ENCODE measurements around the gene S100A7. TPM values are rescaled to one million over a fixed set of nuclear protein-coding genes. Genes with fewer than 3 reads are reported as not detected.

The S100A7 gene
- total RNA-seq, 2 donors from 2014 or later = not detected

- H3K36me3 ChIP-seq = no peaks in the 10 kb centered on the region
- H3K4me3 ChIP-seq = no peak overlapping the region
- TF ChIP-seq POLR2A (IDR thresholded peaks at IDR 0.05) (no peak), POLR2AphosphoS5 (IDR thresholded peaks at IDR 0.05) (peak; percentile 77)
- no peaks in the 10 kb centered on the region for H3K9me3 ChIP-seq
- WGBS = 53% methylated on average over 7 of the region's 7 CpGs
- H3K27ac ChIP-seq = peak overlapping the region; percentile 38 to 53
- DNase-seq (ENCODE audit: low spot score) = no peak
- H3K4me1 ChIP-seq (replicated peaks) = no peaks in the 10 kb centered on the region
- intact Hi-C loops (cut with DNase I) = no loop called here
- no peaks in the 10 kb centered on the region for H3K27me3 ChIP-seq (replicated peaks; ENCODE audit: insufficient read depth)
Measured at GRCh38 chr1:153506831-153507413, 46.5 kb upstream of the S100A7 start.

GRCh38 chr1:153506386-153506785 is 45.9 kb upstream of the S100A7 start:
- H3K4me1 ChIP-seq (replicated peaks) = no peaks in the 10 kb centered on the region
- DNase-seq (ENCODE audit: low spot score) = no peak
- intact Hi-C loops (cut with DNase I) = no loop called here
- no peaks in the 10 kb centered on the region for H3K36me3 ChIP-seq
- no peak overlapping the region for H3K27ac ChIP-seq
- no peaks in the 10 kb centered on the region for H3K9me3 ChIP-seq
- no peaks in the 10 kb centered on the region for H3K27me3 ChIP-seq (replicated peaks; ENCODE audit: insufficient read depth)
- H3K4me3 ChIP-seq = no peak overlapping the region
- WGBS = 76% methylated on average over 5 of the region's 5 CpGs
- TF ChIP-seq POLR2A (IDR thresholded peaks at IDR 0.05) (no peak), CTCF (IDR thresholded peaks at IDR 0.05) (no peak), POLR2AphosphoS5 (IDR thresholded peaks at IDR 0.05) (no peak)

- 89% methylated on average over 1 of the region's 1 CpG for WGBS
- TF ChIP-seq CTCF (IDR thresholded peaks at IDR 0.05) = no peak
- TF ChIP-seq POLR2AphosphoS5 (IDR thresholded peaks at IDR 0.05) = no peak
- TF ChIP-seq POLR2A (IDR thresholded peaks at IDR 0.05) = no peak
- H3K36me3 ChIP-seq = no peaks in the 10 kb centered on the region
- intact Hi-C loops (cut with DNase I) = no loop called here
- no peaks in the 10 kb centered on the region for H3K27me3 ChIP-seq (replicated peaks; ENCODE audit: insufficient read depth)
- H3K9me3 ChIP-seq = no peaks in the 10 kb centered on the region
- no peak overlapping the region for H3K4me3 ChIP-seq
- no peaks in the 10 kb centered on the region for H3K4me1 ChIP-seq (replicated peaks)
- no peak for DNase-seq (ENCODE audit: low spot score)
- no peak overlapping the region for H3K27ac ChIP-seq
Measured at GRCh38 chr1:153505576-153505975, 45.1 kb upstream of the S100A7 start.

- Histone ChIP-seq H3K9me3 (no peaks in the 10 kb centered on the region), H3K27ac (no peak overlapping the region), H3K27me3 (replicated peaks; ENCODE audit: insufficient read depth) (no peaks in the 10 kb centered on the region), H3K4me3 (no peak overlapping the region), H3K4me1 (replicated peaks) (no peaks in the 10 kb centered on the region), H3K36me3 (no peaks in the 10 kb centered on the region)
- 88% methylated on average over 3 of the region's 3 CpGs for WGBS
- no peak for DNase-seq (ENCODE audit: low spot score)
- intact Hi-C loops (cut with DNase I) = no loop called here
- TF ChIP-seq POLR2AphosphoS5 (IDR thresholded peaks at IDR 0.05) (no peak), CTCF (IDR thresholded peaks at IDR 0.05) (no peak), POLR2A (IDR thresholded peaks at IDR 0.05) (no peak)
Measured at GRCh38 chr1:153503766-153504165, 43.3 kb upstream of the S100A7 start.

- TF ChIP-seq POLR2AphosphoS5 (IDR thresholded peaks at IDR 0.05) = no peak
- no peak for TF ChIP-seq POLR2A (IDR thresholded peaks at IDR 0.05)
- no peak for TF ChIP-seq CTCF (IDR thresholded peaks at IDR 0.05)
- no peaks in the 10 kb centered on the region for H3K9me3 ChIP-seq
- H3K4me3 ChIP-seq = no peak overlapping the region
- intact Hi-C loops (cut with DNase I) = no loop called here
- no peaks in the 10 kb centered on the region for H3K36me3 ChIP-seq
- H3K4me1 ChIP-seq (replicated peaks) = no peaks in the 10 kb centered on the region
- DNase-seq (ENCODE audit: low spot score) = no peak
- 2% methylated on average over 2 of the region's 2 CpGs for WGBS
- H3K27me3 ChIP-seq (replicated peaks; ENCODE audit: insufficient read depth) = no peaks in the 10 kb centered on the region
- no peak overlapping the region for H3K27ac ChIP-seq
Measured at GRCh38 chr1:153498746-153499145, 38.3 kb upstream of the S100A7 start.
